ENCODE data around the gene EGFR. TPM values are rescaled to one million over a fixed set of nuclear protein-coding genes. Genes with fewer than 3 reads are reported as not detected.

EGFR gene
- total RNA-seq, 1 donor from 2014 or later = 12.8 TPM

GRCh38 chr7:55061726-55062499 lies 43.1 kb downstream of the EGFR start:
- TF ChIP-seq CTCF (IDR thresholded peaks at IDR 0.05; ENCODE audit: partially characterized antibody, unreplicated experiment) = no peak
- DNase-seq = no peak
- Mint-ChIP-seq H3K27me3 (ENCODE audit: unreplicated experiment) (peaks cover 3% of the 10 kb centered on the region), H3K9me3 (ENCODE audit: unreplicated experiment) (no peaks in the 10 kb centered on the region), H3K36me3 (ENCODE audit: unreplicated experiment) (no peaks in the 10 kb centered on the region), H3K4me3 (ENCODE audit: unreplicated experiment) (no peak overlapping the region), H3K4me1 (ENCODE audit: low read depth, unreplicated experiment) (peaks cover 31% of the 10 kb centered on the region), H3K27ac (ENCODE audit: unreplicated experiment) (no peak overlapping the region)

- H3K4me1 Mint-ChIP-seq (ENCODE audit: low read depth, unreplicated experiment) = peaks cover 34% of the 10 kb centered on the region
- H3K36me3 Mint-ChIP-seq (ENCODE audit: unreplicated experiment) = no peaks in the 10 kb centered on the region
- H3K27me3 Mint-ChIP-seq (ENCODE audit: unreplicated experiment) = peaks cover 4% of the 10 kb centered on the region
- DNase-seq = no peak
- H3K9me3 Mint-ChIP-seq (ENCODE audit: unreplicated experiment) = peaks cover 2% of the 10 kb centered on the region
- TF ChIP-seq CTCF (IDR thresholded peaks at IDR 0.05; ENCODE audit: partially characterized antibody, unreplicated experiment) = no peak
- H3K27ac Mint-ChIP-seq (ENCODE audit: unreplicated experiment) = no peak overlapping the region
- no peak overlapping the region for H3K4me3 Mint-ChIP-seq (ENCODE audit: unreplicated experiment)
Measured at GRCh38 chr7:55063061-55063460, 44.2 kb downstream of the EGFR start.

- H3K9me3 Mint-ChIP-seq (ENCODE audit: unreplicated experiment) = peaks cover 2% of the 10 kb centered on the region
- no peak for TF ChIP-seq CTCF (IDR thresholded peaks at IDR 0.05; ENCODE audit: partially characterized antibody, unreplicated experiment)
- no peak overlapping the region for H3K4me3 Mint-ChIP-seq (ENCODE audit: unreplicated experiment)
- no peak for DNase-seq
- H3K27me3 Mint-ChIP-seq (ENCODE audit: unreplicated experiment) = peaks cover 4% of the 10 kb centered on the region
- H3K27ac Mint-ChIP-seq (ENCODE audit: unreplicated experiment) = no peak overlapping the region
- H3K36me3 Mint-ChIP-seq (ENCODE audit: unreplicated experiment) = no peaks in the 10 kb centered on the region
- peaks cover 38% of the 10 kb centered on the region for H3K4me1 Mint-ChIP-seq (ENCODE audit: low read depth, unreplicated experiment)
Measured at GRCh38 chr7:55063633-55064032, 44.8 kb downstream of the EGFR start.

- Mint-ChIP-seq H3K27me3 (ENCODE audit: unreplicated experiment) (peaks cover 4% of the 10 kb centered on the region), H3K4me3 (ENCODE audit: unreplicated experiment) (no peak overlapping the region), H3K36me3 (ENCODE audit: unreplicated experiment) (no peaks in the 10 kb centered on the region), H3K27ac (ENCODE audit: unreplicated experiment) (no peak overlapping the region), H3K4me1 (ENCODE audit: low read depth, unreplicated experiment) (peaks cover 38% of the 10 kb centered on the region), H3K9me3 (ENCODE audit: unreplicated experiment) (peaks cover 2% of the 10 kb centered on the region)
- TF ChIP-seq CTCF (IDR thresholded peaks at IDR 0.05; ENCODE audit: partially characterized antibody, unreplicated experiment) = no peak
- no peak for DNase-seq
Measured at GRCh38 chr7:55065079-55065478, 46.3 kb downstream of the EGFR start.

GRCh38 chr7:55065511-55066229 lies 46.9 kb downstream of the EGFR start:
- H3K4me1 Mint-ChIP-seq (ENCODE audit: low read depth, unreplicated experiment) = peaks cover 38% of the 10 kb centered on the region
- H3K9me3 Mint-ChIP-seq (ENCODE audit: unreplicated experiment) = peaks cover 2% of the 10 kb centered on the region
- no peak for DNase-seq
- H3K27me3 Mint-ChIP-seq (ENCODE audit: unreplicated experiment) = peaks cover 4% of the 10 kb centered on the region
- TF ChIP-seq CTCF (IDR thresholded peaks at IDR 0.05; ENCODE audit: partially characterized antibody, unreplicated experiment) = no peak
- no peaks in the 10 kb centered on the region for H3K36me3 Mint-ChIP-seq (ENCODE audit: unreplicated experiment)
- H3K4me3 Mint-ChIP-seq (ENCODE audit: unreplicated experiment) = peak overlapping the region; percentile 17
- H3K27ac Mint-ChIP-seq (ENCODE audit: unreplicated experiment) = no peak overlapping the region
